Smooth muscle cell (in vitro differentiated cells): ENCODE data around the gene DNAJB14. TPM values are rescaled to one million over a fixed set of nuclear protein-coding genes. Genes with fewer than 3 reads are reported as not detected.
A peak's percentile ranks its signal among the peaks of the same experiment; 100 is the strongest.

Experiments
- DNase-seq: peaks from one replicate; lab custom pipeline; 2025; ENCODE audit not compliant: unreplicated experiment; lab: John Stamatoyannopoulos, UW
- H2AFZ ChIP-seq: fragments of 200-600 bp; sonication (generic); 2 replicates; pipeline ENCODE4 v1.6.0; 2016; ENCODE audit warnings: antibody characterized with exemption, low read depth, mild to moderate bottlenecking
- H3F3A ChIP-seq: fragments of 200-600 bp; sonication (generic); 2 replicates; pipeline ENCODE4 v1.6.0; 2017; ENCODE audit warnings: antibody characterized with exemption, low read depth
- H3K27ac ChIP-seq: fragments of 200-600 bp; sonication (generic); 2 replicates; pipeline ENCODE4 v1.5.1; 2016; ENCODE audit warnings: low read depth, mild to moderate bottlenecking
- H3K27me3 ChIP-seq: fragments of 200-600 bp; sonication (generic); 2 replicates; pipeline ENCODE4 v1.6.1; 2016; ENCODE audit warnings: low read depth, mild to moderate bottlenecking
- H3K36me3 ChIP-seq: fragments of 200-600 bp; sonication (generic); 2 replicates; pipeline ENCODE4 v1.5.1; 2016; ENCODE audit warnings: low read depth
- H3K4me1 ChIP-seq: fragments of 200-600 bp; sonication (generic); 2 replicates; pipeline ENCODE4 v1.5.1; 2016; ENCODE audit warnings: low read depth
- H3K4me2 ChIP-seq: fragments of 200-600 bp; sonication (generic); 2 replicates; pipeline ENCODE4 v1.6.0; 2016; ENCODE audit warnings: mild to moderate bottlenecking
- H3K4me3 ChIP-seq: fragments of 200-600 bp; sonication (generic); 2 replicates; pipeline ENCODE4 v1.5.1; 2016; ENCODE audit warnings: mild to moderate bottlenecking
- H3K79me2 ChIP-seq: fragments of 200-600 bp; sonication (generic); 2 replicates; pipeline ENCODE4 v1.6.0; 2016; ENCODE audit warnings: low read depth, mild to moderate bottlenecking
- H3K9ac ChIP-seq: fragments of 200-600 bp; sonication (generic); 2 replicates; pipeline ENCODE4 v1.6.0; 2016; ENCODE audit warnings: low read depth
- H3K9me3 ChIP-seq: fragments of 200-600 bp; sonication (generic); replicated peaks from 2 replicates; pipeline ENCODE4 v1.5.1; 2016; ENCODE audit warnings: low read depth
- H4K20me1 ChIP-seq: fragments of 200-600 bp; sonication (generic); 2 replicates; pipeline ENCODE4 v1.6.0; 2016; ENCODE audit warnings: low read depth
- WGBS: methylation state at CpG from one replicate; pipeline ENCODE4 v1.1.7; 2016; ENCODE audit warnings: low lambda C conversion rate; 5-methylcytosine and 5-hydroxymethylcytosine counted together
- polyA plus RNA-seq: library from polyadenylated mRNA; unstranded; fragments of >200 nt; fragmentation: Nextera tagmentation; extraction: Ambion mirVana; gene quantifications from 2 replicates; pipeline ENCODE4 v1.2.1, GENCODE V29; 2016
- total RNA-seq: library from RNA; depleted of rRNA; stranded (reverse); fragments of >200 nt; gene quantifications from 2 replicates; pipeline ENCODE4 v1.2.3, GENCODE V29; 2014
- TF ChIP-seq, protein P1 (sequence below): fragments of 200-600 bp; sonication (generic); IDR thresholded peaks from 2 replicates; pipeline ENCODE4 v1.5.1; 2017; ENCODE audit warnings: borderline replicate concordance, mild to moderate bottlenecking, antibody characterized with exemption; ENCODE audit not compliant: insufficient read depth, poor library complexity, severe bottlenecking

DNAJB14 gene
- total and polyA plus RNA-seq, 2 experiments from 2014 or later = 29.8 to 62.7 TPM

DNA sequence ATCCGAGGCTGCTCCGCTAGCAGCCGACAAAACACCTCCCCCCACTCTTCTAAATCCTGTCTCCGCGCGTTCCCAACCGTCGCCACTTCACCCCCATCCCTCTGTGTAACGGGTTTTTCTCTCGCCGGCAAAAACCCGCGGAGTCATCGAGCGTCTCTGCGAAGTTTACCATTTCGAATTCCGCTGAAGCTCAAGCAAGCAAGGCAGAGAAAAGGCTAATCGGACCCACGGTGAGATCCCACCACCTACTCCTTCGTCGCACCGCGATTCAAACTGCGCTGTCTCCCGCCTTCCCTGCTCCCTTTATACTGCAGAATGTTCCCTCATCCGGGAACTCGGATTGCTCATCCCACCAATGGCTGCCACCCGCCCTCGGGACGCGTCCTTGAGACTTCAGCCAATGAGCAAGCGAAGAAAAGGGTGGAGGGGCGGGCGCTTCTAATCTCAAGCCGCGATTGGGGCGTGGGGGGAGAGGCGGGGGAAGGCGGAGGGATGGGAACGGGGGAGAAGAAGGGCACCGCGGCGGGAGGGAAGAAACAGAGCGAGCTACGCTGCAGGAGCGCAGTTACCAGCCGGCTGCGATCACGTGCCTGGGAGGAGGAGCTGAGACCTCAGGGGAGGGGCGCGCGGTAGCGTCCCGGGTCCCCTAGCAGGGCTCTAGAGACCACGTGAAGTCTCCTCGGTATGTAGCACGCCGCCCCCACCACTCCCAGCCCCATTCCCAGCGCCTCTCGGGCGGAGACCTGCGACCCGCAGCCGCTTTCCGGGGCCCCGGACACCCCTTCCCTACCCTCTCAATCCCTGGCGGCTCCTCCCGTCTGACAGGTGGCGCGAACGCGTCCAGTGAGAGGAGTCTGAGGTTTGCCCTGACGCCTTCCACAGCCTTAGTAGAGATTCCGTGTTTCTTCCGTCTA is 3.8 kb upstream of the DNAJB14 start, which contains the start of gene H2AZ1:
TSS of gene H2AZ1 (minus strand) at position 277 of the 914 bp plus-strand sequence. CDS start at position 172, 105 bp downstream.
- peaks cover 25% of the 10 kb centered on the region for H3K79me2 ChIP-seq
- H3K9me3 ChIP-seq = no peaks in the 10 kb centered on the region
- peak; percentile 92 for DNase-seq
- TF ChIP-seq, protein P1, sequence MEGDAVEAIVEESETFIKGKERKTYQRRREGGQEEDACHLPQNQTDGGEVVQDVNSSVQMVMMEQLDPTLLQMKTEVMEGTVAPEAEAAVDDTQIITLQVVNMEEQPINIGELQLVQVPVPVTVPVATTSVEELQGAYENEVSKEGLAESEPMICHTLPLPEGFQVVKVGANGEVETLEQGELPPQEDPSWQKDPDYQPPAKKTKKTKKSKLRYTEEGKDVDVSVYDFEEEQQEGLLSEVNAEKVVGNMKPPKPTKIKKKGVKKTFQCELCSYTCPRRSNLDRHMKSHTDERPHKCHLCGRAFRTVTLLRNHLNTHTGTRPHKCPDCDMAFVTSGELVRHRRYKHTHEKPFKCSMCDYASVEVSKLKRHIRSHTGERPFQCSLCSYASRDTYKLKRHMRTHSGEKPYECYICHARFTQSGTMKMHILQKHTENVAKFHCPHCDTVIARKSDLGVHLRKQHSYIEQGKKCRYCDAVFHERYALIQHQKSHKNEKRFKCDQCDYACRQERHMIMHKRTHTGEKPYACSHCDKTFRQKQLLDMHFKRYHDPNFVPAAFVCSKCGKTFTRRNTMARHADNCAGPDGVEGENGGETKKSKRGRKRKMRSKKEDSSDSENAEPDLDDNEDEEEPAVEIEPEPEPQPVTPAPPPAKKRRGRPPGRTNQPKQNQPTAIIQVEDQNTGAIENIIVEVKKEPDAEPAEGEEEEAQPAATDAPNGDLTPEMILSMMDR = no peak
- H3K36me3 ChIP-seq = no peaks in the 10 kb centered on the region
- peaks cover 26% of the 10 kb centered on the region for H3K4me1 ChIP-seq
- peaks cover 21% of the 10 kb centered on the region for H3F3A ChIP-seq
- no peaks in the 10 kb centered on the region for H3K27me3 ChIP-seq
- peaks cover 12% of the 10 kb centered on the region for H4K20me1 ChIP-seq
- H3K4me2 ChIP-seq = peak within 1 kb of the TSS; percentile 95
- peak within 1 kb of the TSS; percentile 87 for H3K4me3 ChIP-seq
- H3K9ac ChIP-seq = peak within 1 kb of the TSS; percentile 88
- H2AFZ ChIP-seq = peak within 1 kb of the TSS; percentile 99
- WGBS = under 1% methylated on average over 46 of the region's 76 CpGs
- H3K27ac ChIP-seq = peak within 1 kb of the TSS; percentile 85

DNA sequence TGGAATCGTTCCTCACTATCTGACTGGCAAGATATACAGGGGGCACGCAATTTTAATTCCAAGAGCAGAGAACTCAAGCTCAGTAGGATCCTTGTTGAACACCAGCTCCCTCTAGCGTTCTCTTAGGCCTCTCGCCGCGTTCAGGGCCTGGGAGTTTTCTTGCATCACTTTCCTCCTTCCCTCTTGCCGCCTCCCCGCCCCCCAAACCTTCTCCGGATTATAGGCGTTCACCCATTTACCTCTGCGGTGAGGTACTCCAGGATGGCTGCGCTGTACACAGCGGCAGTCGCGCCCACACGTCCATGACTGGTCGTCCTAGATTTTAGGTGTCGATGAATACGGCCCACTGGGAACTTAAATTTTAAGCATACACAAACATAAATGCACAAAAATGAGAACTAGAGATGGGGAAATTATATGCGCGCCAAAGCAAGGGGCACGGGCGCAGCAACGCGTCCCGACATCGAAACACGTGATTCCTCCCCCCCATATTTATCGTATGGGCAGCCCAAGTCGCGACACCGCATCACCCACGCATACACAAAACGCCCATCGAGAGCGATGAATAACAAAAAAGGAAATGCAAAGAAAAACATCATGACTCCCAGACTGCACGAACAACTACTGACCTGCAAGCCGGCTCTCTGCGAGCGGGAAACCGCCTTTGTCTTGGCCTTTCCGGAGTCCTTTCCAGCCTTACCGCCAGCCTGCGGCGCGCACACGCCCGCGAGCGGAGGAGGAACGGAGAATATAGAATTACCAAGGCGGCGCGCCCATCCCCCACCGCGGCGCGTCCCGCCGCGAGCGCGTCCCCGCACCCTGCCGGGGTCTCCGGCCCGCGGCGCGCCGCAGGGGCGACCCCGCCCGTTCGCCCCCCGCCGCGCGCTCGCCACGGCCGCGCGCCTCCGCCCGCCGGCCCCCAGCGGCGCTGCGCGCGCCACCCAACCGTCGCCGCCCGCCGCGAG is 2.9 kb upstream of the DNAJB14 start:
- Histone ChIP-seq H3K4me3 (peak overlapping the region; percentile 87), H3K27me3 (no peaks in the 10 kb centered on the region), H3K27ac (peak overlapping the region; percentile 85), H3F3A (peaks cover 21% of the 10 kb centered on the region), H3K4me1 (peaks cover 32% of the 10 kb centered on the region), H3K9me3 (no peaks in the 10 kb centered on the region), H4K20me1 (peaks cover 19% of the 10 kb centered on the region), H2AFZ (peak overlapping the region; percentile 12), H3K4me2 (peak overlapping the region; percentile 95), H3K79me2 (peaks cover 34% of the 10 kb centered on the region), H3K9ac (peak overlapping the region; percentile 88), H3K36me3 (no peaks in the 10 kb centered on the region)
- TF ChIP-seq, protein P1 = peak; percentile 76
- WGBS = 1% methylated on average over 53 of the region's 98 CpGs
- DNase-seq = peak; percentile 59

DNA sequence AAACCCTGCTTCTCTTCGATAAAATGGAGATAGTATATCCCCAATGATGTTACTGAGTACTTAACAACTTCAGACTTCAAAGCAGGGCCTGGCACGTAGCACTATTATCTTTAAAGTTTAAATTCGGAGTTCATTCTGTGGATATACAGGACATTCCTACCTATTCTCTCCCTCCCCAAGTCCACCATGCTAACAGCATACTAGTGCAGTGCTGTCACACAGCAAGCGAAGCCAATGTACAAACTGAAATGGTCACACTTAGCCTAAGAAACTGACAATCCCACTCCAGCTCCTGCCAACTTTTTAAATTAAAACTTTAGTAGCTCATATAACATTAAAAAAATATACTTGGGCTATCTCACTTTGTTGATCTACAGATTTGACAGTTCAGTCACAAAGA is 1.2 kb upstream of the DNAJB14 start:
- Histone ChIP-seq H3K9me3 (no peaks in the 10 kb centered on the region), H3K27me3 (no peaks in the 10 kb centered on the region), H3K27ac (peak overlapping the region; percentile 85), H3K4me2 (peak overlapping the region; percentile 93), H3K79me2 (peaks cover 51% of the 10 kb centered on the region), H3K4me3 (peak overlapping the region; percentile 90), H4K20me1 (peaks cover 33% of the 10 kb centered on the region), H2AFZ (no peak overlapping the region), H3K36me3 (no peaks in the 10 kb centered on the region), H3F3A (peaks cover 21% of the 10 kb centered on the region), H3K4me1 (peaks cover 32% of the 10 kb centered on the region), H3K9ac (no peak overlapping the region)
- 69% methylated on average over 4 of the region's 4 CpGs for WGBS
- no peak for DNase-seq
- TF ChIP-seq, protein P1 = no peak
